ENCODE data around the gene TRDMT1.
"Not testable (repeated sequence)": the region's sequence is repeated elsewhere in the genome, so short reads cannot be mapped to it uniquely, and the experiment has no call there.

The TRDMT1 gene

GRCh38 chr10:17125206-17125893, 76.1 kb downstream of the TRDMT1 start:
- DNase-seq = no peak

DNA sequence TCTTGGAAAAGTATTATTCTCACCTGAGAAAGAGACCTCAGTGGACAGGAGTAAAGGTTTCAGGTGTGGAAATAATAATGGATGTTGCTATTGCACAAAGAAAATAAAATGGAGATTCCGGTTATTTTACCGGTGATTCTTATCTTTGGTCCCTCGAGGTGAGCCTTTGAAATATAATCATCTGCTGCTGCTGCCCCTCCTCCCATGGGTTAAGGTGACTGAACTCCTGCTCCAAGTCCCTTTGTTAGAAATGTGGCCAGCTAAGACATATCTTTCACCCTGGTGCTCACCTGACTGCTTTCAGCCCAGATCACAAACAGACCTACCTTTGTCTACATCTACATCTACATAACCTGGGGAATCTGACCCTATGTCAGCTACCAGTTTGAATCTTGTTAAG, 77.5 kb downstream of the TRDMT1 start:
- no peak for DNase-seq

- no peak for DNase-seq
Measured at GRCh38 chr10:17122726-17123661, 78.5 kb downstream of the TRDMT1 start.

- no peak for DNase-seq
Measured at GRCh38 chr10:17122052-17122451, 79.4 kb downstream of the TRDMT1 start.

DNA sequence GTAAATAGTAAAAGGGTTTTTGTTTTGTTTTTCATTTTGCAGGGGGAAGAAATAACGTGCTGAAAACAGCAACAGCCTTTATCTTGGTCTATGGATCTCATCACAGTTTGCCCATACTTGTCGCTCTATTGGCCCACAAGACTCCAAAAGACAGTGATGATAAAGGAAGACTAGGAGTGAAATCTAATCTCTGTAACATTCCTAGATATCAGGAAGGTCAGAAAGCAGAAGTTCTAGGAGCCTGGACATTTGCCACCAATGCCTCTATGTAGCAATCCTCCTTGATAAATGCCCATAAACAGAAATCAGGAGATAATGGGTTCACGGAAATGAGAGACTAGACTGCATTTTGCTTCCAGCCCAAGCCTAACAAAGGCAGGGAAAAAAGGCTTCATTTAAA, 80.8 kb downstream of the TRDMT1 start:
- no peak for DNase-seq

- DNase-seq = no peak
Measured at GRCh38 chr10:17119845-17120244, 81.6 kb downstream of the TRDMT1 start.

DNA sequence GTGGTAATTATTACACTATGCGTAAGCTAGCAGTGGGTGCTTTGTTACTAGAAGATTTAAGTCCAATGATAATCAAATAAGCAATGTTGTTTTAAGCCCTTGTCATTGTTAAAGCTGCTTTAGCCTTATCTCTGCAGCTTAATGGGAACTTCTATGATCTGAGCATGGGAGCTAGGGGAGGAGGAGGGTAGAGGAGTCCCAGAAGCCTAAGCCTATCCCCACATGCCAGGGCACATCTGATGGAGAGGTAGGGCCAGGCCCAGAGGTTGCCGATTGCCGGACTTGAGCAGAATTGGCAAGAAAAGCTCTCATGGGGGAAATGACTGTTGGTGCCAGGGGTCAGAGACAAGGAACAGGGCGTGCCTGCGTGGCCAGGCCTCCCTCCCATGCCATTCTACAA, 85.3 kb downstream of the TRDMT1 start:
- no peak for DNase-seq

DNA sequence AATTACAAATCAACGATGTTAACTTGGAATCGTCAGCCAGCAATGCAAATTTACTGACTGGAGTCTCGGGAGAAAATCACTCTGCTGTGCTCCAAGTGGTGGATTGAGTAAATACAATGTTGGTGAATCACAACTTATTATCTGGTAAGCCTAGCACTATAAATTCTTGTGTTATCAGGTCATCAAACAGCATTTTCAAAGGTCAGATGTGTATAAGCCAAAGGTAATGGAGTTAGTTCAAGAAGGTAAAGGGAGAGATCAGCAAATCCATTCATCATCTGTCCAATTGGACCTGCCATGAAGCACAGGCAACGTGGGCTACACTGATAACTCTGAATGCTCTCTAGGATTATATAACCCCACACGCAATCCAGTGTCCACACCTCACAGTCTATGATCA, 85.8 kb downstream of the TRDMT1 start:
- DNase-seq = no peak

DNA sequence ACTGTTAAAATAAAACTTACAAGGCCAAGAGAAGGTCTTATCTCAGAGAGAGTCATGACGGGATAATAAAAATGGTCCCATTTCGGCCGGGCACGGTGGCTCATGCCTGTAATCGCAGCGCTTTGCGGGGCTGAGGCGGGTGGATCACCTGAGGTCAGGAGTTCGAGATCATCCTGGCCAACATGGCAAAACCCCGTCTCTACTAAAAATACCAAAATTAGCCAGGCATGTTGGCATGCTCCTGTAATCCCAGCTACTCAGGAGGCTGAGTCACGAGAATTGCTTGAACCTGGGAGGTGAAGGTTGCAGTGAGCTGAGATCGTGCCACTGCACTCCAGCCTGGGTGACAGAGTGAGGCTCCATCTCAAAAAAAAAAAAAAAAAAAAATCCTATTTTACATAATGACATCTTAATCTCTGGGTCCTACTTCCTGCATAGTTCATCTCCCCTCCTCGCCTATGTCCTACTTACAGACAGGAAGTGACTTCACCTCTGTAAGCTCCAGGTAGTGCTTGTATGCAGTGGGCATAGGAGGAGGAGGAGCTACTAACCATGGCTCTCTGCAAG, 86.5 kb downstream of the TRDMT1 start:
- DNase-seq = not testable (repeated sequence)

- DNase-seq = no peak
Measured at GRCh38 chr10:17113889-17114540, 87.5 kb downstream of the TRDMT1 start.

DNA sequence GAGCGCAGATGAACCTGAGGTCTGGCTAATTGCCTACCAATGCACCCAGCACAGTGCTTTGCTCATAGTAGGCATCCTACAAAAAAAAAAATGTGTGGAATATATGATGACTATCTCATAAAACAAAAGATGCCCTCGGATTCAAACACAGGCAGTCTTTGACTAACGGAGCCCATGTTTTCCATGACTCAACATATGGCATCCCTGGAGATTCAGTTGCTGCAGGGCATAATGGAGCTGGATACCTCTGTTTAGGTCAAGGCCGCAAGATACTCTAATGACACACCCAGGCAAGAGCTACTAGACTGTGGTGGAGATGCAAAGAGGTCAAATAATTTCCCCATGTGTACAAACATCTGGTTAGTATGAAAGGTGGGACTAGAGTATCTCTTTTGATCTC, 88.1 kb downstream of the TRDMT1 start:
- DNase-seq = no peak

DNA sequence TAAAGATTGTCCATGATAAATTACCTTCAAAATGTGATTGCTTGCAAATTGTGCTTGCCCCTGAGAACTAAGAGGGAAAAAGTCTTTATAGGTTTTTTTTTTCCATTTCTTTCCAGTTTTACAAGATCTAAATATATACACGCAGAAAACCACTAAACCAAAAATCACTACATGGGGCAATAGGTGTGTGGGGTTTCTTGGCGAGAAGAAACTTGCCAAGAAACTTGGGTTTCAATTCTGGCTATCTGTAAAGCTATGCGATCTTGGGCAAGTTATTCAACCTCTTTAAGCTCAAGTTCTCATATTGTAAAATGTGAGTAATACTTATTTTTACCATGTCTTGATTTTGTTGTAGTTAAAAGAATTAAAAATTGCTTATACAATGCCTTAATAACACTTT, 88.9 kb downstream of the TRDMT1 start:
- no peak for DNase-seq

- no peak for DNase-seq
Measured at GRCh38 chr10:17109475-17110207, 91.8 kb downstream of the TRDMT1 start.

GRCh38 chr10:17109046-17109445, 92.4 kb downstream of the TRDMT1 start:
- no peak for DNase-seq

- DNase-seq = no peak
Measured at GRCh38 chr10:17106991-17107390, 94.5 kb downstream of the TRDMT1 start.

- DNase-seq = no peak
Measured at GRCh38 chr10:17101910-17102266, 99.6 kb downstream of the TRDMT1 start.

- no peak for DNase-seq
Measured at GRCh38 chr10:17101257-17101909, 100.1 kb downstream of the TRDMT1 start.

- no peak for DNase-seq
Measured at GRCh38 chr10:17100586-17100985, 100.9 kb downstream of the TRDMT1 start.

DNA sequence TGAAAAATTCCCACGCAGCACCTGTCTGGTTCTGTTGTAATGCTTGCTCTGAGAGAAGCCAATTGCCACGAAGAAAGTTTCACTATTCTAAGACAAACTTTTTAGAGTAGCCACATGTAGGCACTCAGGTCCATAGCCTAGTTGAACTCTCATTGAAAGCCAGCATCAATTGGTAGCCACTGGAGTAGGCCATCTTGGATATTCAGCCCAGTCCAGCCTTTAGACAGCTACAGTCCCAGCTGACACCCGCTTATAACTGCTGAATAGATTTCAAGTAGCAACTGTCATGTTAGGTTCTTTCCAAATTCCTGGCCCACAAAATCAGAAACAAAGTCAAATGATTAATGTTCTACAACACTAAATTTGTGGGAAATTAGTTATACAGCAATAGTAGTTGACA, 103.5 kb downstream of the TRDMT1 start:
- no peak for DNase-seq

Measured in NCI-H748 treated with DMSO at 0.1 percent for 48 hours (cell line).